ENCODE results near the gene TNNI2. TPM values are rescaled to one million over a fixed set of nuclear protein-coding genes. Genes with fewer than 3 reads are reported as not detected.

The TNNI2 gene
- polyA plus RNA-seq, 12 donors = 1,241 to 4,224 (median 1,990) TPM

DNA sequence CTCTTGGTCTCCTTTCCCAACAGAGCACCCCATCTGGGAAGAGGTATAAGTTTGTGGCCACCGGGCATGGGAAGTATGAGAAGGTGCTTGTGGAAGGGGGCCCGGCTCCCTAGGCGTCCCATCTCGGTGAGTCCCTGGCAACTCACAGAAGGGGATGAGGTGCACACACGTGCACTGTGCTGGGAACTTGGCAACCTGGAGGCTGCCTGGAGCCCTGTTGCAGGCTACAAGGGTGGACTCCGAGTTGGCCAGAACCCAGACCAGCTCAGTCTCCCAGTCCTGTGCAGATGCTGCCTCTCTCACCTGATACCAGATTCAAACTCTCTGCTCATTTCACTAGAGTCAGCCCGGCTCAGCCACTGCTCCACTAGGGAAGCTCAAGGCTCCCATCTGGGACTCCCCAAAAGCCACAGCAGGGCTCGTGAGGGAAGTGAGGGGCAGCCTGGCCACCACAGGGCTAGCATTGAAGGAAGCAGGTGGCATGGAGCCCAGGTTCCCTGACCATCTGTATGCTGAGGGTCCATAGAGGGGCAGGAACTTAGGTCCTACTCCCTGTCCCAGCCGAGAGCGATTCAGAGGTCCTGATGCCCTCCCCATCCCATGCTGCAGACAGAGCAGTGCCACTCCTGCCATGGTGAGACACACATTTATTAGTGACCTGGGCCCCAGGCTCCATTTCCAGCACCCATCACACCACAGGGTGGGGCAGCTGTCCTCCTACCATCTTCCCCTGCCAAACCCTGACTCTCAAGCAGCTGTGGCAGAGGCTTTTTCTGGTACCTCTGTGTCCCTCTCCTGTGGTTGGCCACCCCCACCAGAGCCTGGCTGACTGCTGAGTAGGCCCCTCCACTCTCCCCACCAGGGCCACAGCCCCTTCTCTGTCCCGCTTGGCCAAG, 48.9 kb downstream of the TNNI2 start:
- no peak for DNase-seq

DNA sequence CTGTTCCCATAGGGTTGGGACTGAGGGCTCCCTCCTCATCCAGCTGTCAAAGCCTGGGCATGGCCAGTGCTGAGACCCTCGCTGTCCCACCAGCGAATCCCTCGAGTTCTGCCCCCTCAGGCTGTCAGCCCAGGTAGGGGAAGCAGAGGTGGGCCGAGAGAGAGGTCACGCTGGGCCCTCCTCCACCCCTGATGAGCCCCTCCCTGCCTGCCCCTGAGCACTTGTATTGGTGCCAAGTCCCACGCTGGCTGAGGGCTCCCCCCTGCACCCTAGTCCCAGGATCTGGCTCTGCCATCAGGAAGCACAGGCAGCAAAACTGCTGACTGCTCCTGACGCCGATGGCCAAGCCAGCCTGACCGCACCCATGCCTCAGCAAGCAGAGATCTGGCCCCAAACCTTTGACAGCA, 49.6 kb downstream of the TNNI2 start:
- DNase-seq = no peak

DNA sequence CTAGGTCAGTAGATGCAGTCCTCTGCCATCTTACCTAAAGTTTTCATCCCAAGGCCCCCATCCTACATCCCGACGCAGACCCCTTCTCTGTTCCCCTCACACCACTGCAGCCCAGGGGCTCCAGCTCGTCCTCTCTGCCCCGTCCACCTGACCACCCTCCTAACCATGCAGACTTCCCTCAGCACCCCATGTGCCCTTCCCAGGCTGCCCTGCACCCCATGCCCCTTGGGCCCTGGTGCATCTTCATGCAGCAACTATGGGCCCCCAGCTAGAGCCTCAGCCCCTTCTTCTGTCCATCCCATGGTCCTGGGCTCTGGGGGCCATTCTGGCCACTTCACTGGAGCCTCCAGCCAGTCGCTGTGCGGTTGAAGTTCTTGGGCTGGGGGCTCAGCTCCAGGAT, 50.0 kb downstream of the TNNI2 start:
- no peak for DNase-seq

DNA sequence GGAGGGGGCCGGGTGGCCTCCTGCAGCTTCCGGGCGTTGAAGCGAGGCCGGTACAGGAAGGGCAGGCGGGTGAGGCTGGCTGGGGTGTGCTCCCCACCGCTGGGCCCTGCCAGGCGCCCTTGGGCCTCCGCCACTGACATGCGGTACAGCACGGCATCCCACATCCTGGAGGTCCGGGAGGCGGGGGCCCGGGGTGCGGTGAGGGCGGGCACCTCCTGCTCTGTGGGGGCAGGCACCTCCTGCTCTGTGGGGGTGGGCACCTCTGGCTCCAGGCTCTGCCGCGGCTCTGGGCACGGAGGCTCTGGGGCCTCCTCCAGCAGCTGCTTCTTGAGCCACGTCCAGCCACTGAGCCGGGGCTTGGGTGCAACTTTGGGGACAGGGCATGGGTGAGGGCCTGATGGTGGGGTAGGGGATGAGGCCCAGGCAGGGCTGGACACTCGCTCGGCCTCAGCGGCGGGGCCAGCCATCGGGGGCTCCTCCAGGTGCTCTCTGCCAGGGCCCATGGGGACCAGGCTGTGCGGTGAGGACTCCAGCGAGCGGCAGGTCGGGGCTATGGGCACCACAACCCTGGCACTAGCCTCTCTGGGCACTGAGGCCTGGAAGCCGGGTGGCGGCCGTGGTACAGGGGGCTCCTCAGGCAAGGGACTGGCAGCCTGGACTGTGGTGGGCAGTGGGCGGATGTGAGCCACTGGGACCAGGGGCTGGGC, 50.6 kb downstream of the TNNI2 start:
- DNase-seq = no peak

DNA sequence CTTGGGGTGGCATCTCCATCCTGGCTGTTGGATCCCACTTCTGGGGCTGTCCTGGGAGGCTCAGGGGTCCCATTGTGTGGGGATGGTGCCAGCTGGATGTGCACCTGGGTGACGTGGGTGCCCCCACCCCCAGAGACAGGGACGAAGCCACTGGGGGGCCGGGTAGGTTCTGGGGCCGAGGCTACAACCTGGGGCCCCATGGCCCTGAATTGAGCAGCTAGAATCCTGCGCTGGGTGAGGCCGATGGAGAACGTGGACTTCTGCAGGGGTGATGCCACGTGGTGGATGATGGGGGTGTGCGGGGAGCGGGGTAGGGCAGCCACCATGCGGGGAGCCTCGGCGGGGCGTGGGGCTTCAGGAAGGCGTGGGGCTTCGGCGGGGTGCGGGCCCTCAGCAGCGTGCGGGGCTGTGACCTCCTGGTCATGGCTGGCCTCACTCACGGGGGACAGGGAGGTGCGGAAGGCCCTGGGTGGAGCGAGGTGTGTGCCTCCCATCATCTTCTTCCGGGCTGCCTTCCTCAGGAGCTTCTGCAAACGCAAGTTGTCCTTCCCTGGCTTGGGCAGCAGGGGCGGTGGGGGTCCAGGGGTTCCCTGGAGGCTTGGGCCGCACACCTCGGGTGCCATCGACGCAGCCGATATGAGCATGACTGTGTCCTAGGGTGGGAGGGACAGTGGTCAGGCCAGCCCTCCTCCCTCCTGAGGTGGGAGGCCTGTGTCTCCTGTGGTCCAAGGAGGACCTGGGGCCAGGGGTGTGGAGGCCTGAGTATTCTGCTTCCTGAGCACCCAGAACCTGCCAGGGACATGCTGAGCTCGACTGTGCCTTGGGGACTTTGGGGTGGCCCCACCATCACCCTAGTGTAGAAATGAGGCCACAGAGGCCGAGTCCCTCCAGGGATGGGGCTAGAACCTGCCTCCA, 51.4 kb downstream of the TNNI2 start:
- no peak for DNase-seq

Other genes with a start within 250 kb of the TNNI2 start
- gene KRTAP5-2, start 240.7 kb upstream of the TNNI2 start, polyA plus RNA-seq (ENCODE audit: insufficient read length in 12 of 12) = under 1 TPM in 1 of 12 donors, not detected in 11; 0.23 TPM
- not detected for gene KRTAP5-3, start 230.5 kb upstream of the TNNI2 start, polyA plus RNA-seq (ENCODE audit: insufficient read length in 12 of 12)
- gene KRTAP5-4, start 216.8 kb upstream of the TNNI2 start, polyA plus RNA-seq (ENCODE audit: insufficient read length in 12 of 12) = not detected
- not detected for gene KRTAP5-5, start 209.2 kb upstream of the TNNI2 start, polyA plus RNA-seq (ENCODE audit: insufficient read length in 12 of 12)
- under 1 TPM in 6 of 12 donors, not detected in 6; 0.36 to 0.82 (median 0.46) TPM for gene KRTAP5-6, start 141.8 kb upstream of the TNNI2 start, polyA plus RNA-seq (ENCODE audit: insufficient read length in 12 of 12)
- gene IFITM10, start 88.4 kb upstream of the TNNI2 start, polyA plus RNA-seq (ENCODE audit: insufficient read length in 12 of 12) = under 1 TPM in 9 of 12 donors, not detected in 3; 0.06 to 0.36 (median 0.17) TPM
- 100 to 1,000 TPM in 3 of 12 donors, 10 to 100 TPM in 8, not detected in 1; 54.4 to 118 (median 79.9) TPM for gene CTSD, start 75.1 kb upstream of the TNNI2 start, polyA plus RNA-seq (ENCODE audit: insufficient read length in 12 of 12)
- 1 to 10 TPM in 3 of 12 donors, under 1 TPM in 7, not detected in 2; 0.20 to 4.9 (median 0.62) TPM for gene SYT8, start 4.0 kb upstream of the TNNI2 start, polyA plus RNA-seq (ENCODE audit: insufficient read length in 12 of 12)
- gene LSP1, start 14.1 kb downstream of the TNNI2 start, polyA plus RNA-seq (ENCODE audit: insufficient read length in 12 of 12) = 10 to 100 TPM in 11 of 12 donors, not detected in 1; 18.6 to 79.7 (median 52.5) TPM
- gene PRR33, start 52.9 kb downstream of the TNNI2 start, polyA plus RNA-seq (ENCODE audit: insufficient read length in 12 of 12) = 1 to 10 TPM in 10 of 12 donors, not detected in 2; 1.1 to 6.9 (median 2.9) TPM
- 1,000 to 10,000 TPM; 2,865 to 9,652 (median 5,402) TPM for gene TNNT3, start 80.7 kb downstream of the TNNI2 start, polyA plus RNA-seq (ENCODE audit: insufficient read length in 12 of 12)
- gene MRPL23, start 108.4 kb downstream of the TNNI2 start, polyA plus RNA-seq (ENCODE audit: insufficient read length in 12 of 12) = 100 to 1,000 TPM in 2 of 12 donors, 10 to 100 TPM in 9, not detected in 1; 47.4 to 119 (median 73.6) TPM
- gene H19, start 158.9 kb downstream of the TNNI2 start, polyA plus RNA-seq (ENCODE audit: insufficient read length in 12 of 12) = over 10,000 TPM in 9 of 12 donors, 1,000 to 10,000 TPM in 3; 9,391 to 57,495 (median 10,764) TPM

All from muscle of arm (tissue), 12 donors.